Measurements from ENCODE around the gene NPW. TPM values are rescaled to one million over a fixed set of nuclear protein-coding genes. Genes with fewer than 3 reads are reported as not detected.

NPW gene
- total RNA-seq, 4 donors from 2014 or later, result 2.8 to 9.1 TPM; not detected in 2

DNA sequence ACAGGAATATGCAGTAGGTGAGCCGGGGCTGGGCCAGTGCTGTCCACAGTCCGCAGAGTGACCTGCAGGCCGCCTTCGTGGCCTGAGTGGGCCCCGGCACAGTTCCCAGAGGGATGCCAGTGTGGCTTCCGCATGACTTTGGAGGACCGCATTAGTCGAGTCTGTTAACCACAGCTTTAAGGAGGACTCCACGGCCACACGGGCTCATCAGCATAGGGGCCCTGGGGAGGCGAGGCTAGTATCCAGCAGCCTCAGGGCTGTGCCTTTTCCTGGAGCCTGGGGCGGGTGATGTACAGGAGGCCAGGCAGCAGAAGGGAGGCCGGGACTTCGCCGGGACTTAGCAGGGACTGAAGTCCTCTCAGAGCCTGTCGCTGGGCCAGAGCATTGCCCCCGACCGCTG lies 41.4 kb downstream of the NPW start:
- no peaks in the 10 kb centered on the region for H3K9me3 ChIP-seq
- H3K27ac ChIP-seq, result no peak overlapping the region
- no peaks in the 10 kb centered on the region for H3K4me1 ChIP-seq
- no peak for DNase-seq
- TF ChIP-seq, protein P1, sequence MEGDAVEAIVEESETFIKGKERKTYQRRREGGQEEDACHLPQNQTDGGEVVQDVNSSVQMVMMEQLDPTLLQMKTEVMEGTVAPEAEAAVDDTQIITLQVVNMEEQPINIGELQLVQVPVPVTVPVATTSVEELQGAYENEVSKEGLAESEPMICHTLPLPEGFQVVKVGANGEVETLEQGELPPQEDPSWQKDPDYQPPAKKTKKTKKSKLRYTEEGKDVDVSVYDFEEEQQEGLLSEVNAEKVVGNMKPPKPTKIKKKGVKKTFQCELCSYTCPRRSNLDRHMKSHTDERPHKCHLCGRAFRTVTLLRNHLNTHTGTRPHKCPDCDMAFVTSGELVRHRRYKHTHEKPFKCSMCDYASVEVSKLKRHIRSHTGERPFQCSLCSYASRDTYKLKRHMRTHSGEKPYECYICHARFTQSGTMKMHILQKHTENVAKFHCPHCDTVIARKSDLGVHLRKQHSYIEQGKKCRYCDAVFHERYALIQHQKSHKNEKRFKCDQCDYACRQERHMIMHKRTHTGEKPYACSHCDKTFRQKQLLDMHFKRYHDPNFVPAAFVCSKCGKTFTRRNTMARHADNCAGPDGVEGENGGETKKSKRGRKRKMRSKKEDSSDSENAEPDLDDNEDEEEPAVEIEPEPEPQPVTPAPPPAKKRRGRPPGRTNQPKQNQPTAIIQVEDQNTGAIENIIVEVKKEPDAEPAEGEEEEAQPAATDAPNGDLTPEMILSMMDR (IDR thresholded peaks at IDR 0.05), result no peak
- TF ChIP-seq POLR2A (IDR thresholded peaks at IDR 0.05), result no peak
- H3K27me3 ChIP-seq, result no peaks in the 10 kb centered on the region
- peaks cover 0 to 89% (median 0%) of the 10 kb centered on the region in 3 donors for H3K36me3 ChIP-seq
- H3K4me3 ChIP-seq, result no peak overlapping the region

DNA sequence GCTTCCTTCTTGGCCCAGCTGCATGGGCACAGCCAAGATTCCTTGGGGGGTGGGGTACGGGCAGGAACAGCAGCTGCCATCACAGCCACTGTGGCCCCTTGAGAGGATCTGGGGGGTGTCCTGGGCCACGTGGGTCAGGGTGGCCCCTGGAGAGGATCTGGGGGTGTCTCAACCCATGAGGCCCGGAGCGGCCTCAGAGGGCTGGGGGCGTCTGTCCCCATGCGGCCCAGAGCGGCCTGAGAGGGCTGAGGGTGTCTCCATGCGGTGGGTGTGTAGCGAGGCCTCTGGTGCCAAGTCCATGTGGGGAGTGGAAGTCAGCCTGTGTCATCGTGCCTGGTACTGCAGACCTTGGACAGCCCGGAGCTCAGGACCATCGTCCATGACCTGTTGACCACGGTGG lies 41.9 kb downstream of the NPW start:
- Histone ChIP-seq H3K4me3 (no peak overlapping the region), H3K27me3 (no peaks in the 10 kb centered on the region), H3K27ac (no peak overlapping the region), H3K9me3 (no peaks in the 10 kb centered on the region), H3K4me1 (no peaks in the 10 kb centered on the region), H3K36me3 (peaks cover 0 to 89% (median 0%) of the 10 kb centered on the region in 3 donors)
- TF ChIP-seq POLR2A (IDR thresholded peaks at IDR 0.05), result no peak
- TF ChIP-seq, protein P1 (IDR thresholded peaks at IDR 0.05), result no peak
- no peak for DNase-seq

DNA sequence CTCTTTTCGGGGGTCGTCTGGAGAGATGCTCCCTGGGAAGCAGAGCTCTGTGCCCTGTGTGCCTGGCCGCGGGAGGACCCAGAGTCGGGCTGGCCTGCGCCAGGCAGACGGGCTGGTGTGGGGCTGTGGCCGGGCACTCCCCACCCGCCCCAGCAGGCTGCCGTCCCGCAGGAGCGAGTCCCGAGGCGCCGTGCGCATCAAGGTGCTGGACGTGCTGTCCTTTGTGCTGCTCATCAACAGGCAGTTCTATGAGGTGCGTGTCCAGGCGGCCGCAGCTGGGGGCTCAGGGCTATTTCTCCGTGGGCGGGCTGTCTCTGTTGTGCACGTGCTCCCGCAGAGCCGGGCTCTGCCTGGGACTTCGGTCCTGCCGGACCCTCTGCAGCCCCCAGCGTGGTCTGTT lies 43.2 kb downstream of the NPW start:
- H3K27ac ChIP-seq, result no peak overlapping the region
- H3K9me3 ChIP-seq, result no peaks in the 10 kb centered on the region
- H3K4me3 ChIP-seq, result no peak overlapping the region
- H3K27me3 ChIP-seq, result no peaks in the 10 kb centered on the region
- no peaks in the 10 kb centered on the region for H3K4me1 ChIP-seq
- TF ChIP-seq POLR2A (IDR thresholded peaks at IDR 0.05), result no peak
- peaks cover 0 to 90% (median 0%) of the 10 kb centered on the region in 3 donors for H3K36me3 ChIP-seq
- DNase-seq, result no peak

DNA sequence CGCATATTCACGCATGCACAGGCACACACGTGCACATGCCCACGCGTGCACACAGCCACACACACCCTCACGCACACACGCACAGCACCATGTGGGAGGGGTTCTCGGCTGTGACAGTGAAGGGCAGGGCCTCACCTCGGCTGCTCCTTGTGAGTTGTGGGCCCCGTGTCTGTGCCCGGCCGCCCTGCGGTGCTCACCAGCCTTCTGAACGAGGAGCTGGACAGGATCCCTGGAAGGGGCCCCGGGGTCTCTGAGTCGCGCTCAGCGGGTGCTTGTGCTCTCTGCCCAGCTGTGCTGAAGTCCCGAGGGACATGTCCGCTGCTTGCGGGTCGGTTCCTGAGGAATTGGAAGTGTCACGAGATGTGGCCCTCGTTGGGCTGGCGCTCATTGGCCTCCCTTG lies 44.3 kb downstream of the NPW start:
- DNase-seq, result no peak
- no peak overlapping the region for H3K27ac ChIP-seq
- H3K9me3 ChIP-seq, result no peaks in the 10 kb centered on the region
- no peaks in the 10 kb centered on the region for H3K27me3 ChIP-seq
- TF ChIP-seq, protein P1 (IDR thresholded peaks at IDR 0.05), result no peak
- no peak for TF ChIP-seq POLR2A (IDR thresholded peaks at IDR 0.05)
- H3K4me1 ChIP-seq, result no peaks in the 10 kb centered on the region
- no peak overlapping the region for H3K4me3 ChIP-seq
- H3K36me3 ChIP-seq, result peaks cover 0 to 90% (median 0%) of the 10 kb centered on the region in 3 donors

DNA sequence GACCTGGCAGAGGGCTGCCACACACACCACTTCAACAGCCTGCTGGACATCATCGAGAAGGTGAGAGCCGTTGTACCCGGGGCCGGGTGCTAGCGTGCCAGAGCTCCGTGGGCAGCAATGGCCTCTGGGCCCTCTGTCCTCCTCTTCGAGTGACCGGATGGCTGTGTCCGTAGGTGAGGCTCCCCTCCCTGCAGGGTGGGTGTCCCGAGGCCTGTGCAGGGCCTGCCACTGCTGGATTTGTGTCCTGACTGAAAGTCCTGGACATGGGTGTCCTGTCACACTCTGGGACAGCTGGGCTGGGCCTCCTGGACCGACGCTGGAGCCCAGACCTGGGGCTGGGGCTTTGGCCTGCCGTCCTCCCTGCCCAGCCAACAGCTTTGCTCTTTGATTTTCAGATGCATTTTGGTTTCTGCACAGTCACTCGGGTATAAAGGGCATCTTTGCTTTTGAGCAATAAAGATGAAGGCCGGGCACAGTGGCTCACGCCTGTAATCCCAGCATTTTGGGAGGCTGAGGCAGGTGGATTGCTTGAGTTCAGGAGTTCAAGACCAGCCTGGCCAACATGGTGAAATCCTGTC lies 44.9 kb downstream of the NPW start:
- Histone ChIP-seq H3K27ac (no peak overlapping the region), H3K4me3 (no peak overlapping the region), H3K4me1 (no peaks in the 10 kb centered on the region), H3K9me3 (no peaks in the 10 kb centered on the region), H3K36me3 (peaks cover 0 to 93% (median 0%) of the 10 kb centered on the region in 3 donors), H3K27me3 (no peaks in the 10 kb centered on the region)
- TF ChIP-seq, protein P1 (IDR thresholded peaks at IDR 0.05), result no peak
- no peak for TF ChIP-seq POLR2A (IDR thresholded peaks at IDR 0.05)
- no peak for DNase-seq

DNA sequence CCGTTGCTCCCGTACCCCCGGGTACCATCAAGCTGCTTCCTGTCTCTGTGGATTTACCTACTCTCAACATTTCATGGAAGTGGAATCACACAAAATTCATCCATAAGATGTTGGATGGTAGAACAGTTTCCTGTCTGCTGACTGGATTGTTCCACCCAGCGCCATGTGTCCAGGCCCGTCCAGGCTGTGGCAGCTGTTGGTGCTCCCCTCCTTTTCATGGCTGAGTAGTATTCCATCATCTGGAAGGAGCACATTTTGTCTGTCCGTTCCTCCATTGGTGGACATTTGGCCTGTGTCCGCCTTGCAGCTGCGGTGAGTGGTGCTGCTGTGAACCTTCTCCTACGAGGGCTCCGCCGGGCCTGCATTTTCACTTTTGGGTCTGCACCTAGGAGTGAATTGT lies 46.6 kb downstream of the NPW start:
- Histone ChIP-seq H3K9me3 (no peaks in the 10 kb centered on the region), H3K4me1 (no peaks in the 10 kb centered on the region), H3K27ac (no peak overlapping the region), H3K36me3 (peaks cover 0 to 93% (median 0%) of the 10 kb centered on the region in 3 donors), H3K27me3 (no peaks in the 10 kb centered on the region), H3K4me3 (no peak overlapping the region)
- TF ChIP-seq POLR2A (IDR thresholded peaks at IDR 0.05), result no peak
- TF ChIP-seq, protein P1 (IDR thresholded peaks at IDR 0.05), result no peak
- DNase-seq, result no peak

Small RNA genes within 50 kb of the gene (small RNA-seq; reads per million reads assigned to genes)
- gene AC005363.2 (0 reads per million in 2 donors), gene RN7SL219P (0 reads per million in 2 donors)

Other genes starting within 250 kb of the NPW start
- 100 to 1,000 TPM in 3 of 4 donors, 10 to 100 TPM in 1; 69.3 to 150 (median 126) TPM for gene NME3, start 248.2 kb upstream of the NPW start, total RNA-seq
- 10 to 100 TPM; 54.6 to 99.9 (median 67.0) TPM for gene EME2, start 247.0 kb upstream of the NPW start, total RNA-seq
- 100 to 1,000 TPM in 1 of 4 donors, 10 to 100 TPM in 3; 67.6 to 114 (median 82.3) TPM for gene MRPS34, start 246.7 kb upstream of the NPW start, total RNA-seq
- gene SPSB3, start 237.2 kb upstream of the NPW start, total RNA-seq, result 100 to 1,000 TPM in 2 of 4 donors, 10 to 100 TPM in 2; 76.4 to 148 (median 102) TPM
- gene NUBP2, start 236.8 kb upstream of the NPW start, total RNA-seq, result 10 to 100 TPM; 47.1 to 99.9 (median 59.3) TPM
- gene IGFALS, start 226.1 kb upstream of the NPW start, total RNA-seq, result under 1 TPM in 1 of 4 donors, not detected in 3; 0.35 TPM
- 100 to 1,000 TPM; 105 to 187 (median 155) TPM for gene HAGH, start 193.0 kb upstream of the NPW start, total RNA-seq
- 100 to 1,000 TPM; 107 to 188 (median 152) TPM for gene FAHD1, start 192.6 kb upstream of the NPW start, total RNA-seq
- gene MEIOB, start 147.6 kb upstream of the NPW start, total RNA-seq, result not detected
- not detected for gene HS3ST6, start 101.4 kb upstream of the NPW start, total RNA-seq
- 10 to 100 TPM; 17.3 to 46.6 (median 38.3) TPM for gene MSRB1, start 76.6 kb upstream of the NPW start, total RNA-seq
- not detected for gene RPL3L, start 65.1 kb upstream of the NPW start, total RNA-seq
- gene NDUFB10, start 60.2 kb upstream of the NPW start, total RNA-seq, result 100 to 1,000 TPM in 3 of 4 donors, 10 to 100 TPM in 1; 55.3 to 373 (median 236) TPM
- 1,000 to 10,000 TPM in 3 of 4 donors, 100 to 1,000 TPM in 1; 736 to 1,881 (median 1,543) TPM for gene RPS2, start 55.0 kb upstream of the NPW start, total RNA-seq
- gene RNF151, start 52.9 kb upstream of the NPW start, total RNA-seq, result not detected
- gene TBL3, start 47.7 kb upstream of the NPW start, total RNA-seq, result 10 to 100 TPM; 19.8 to 50.8 (median 39.1) TPM
- gene NOXO1, start 38.3 kb upstream of the NPW start, total RNA-seq, result 10 to 100 TPM in 3 of 4 donors, 1 to 10 TPM in 1; 8.6 to 23.1 (median 11.3) TPM
- 100 to 1,000 TPM in 1 of 4 donors, 10 to 100 TPM in 3; 31.4 to 102 (median 83.1) TPM for gene GFER, start 35.6 kb upstream of the NPW start, total RNA-seq
- gene SYNGR3, start 29.8 kb upstream of the NPW start, total RNA-seq, result 1 to 10 TPM in 3 of 4 donors, not detected in 1; 1.3 to 3.9 (median 3.3) TPM
- gene ZNF598, start 10.0 kb upstream of the NPW start, total RNA-seq, result 10 to 100 TPM; 48.5 to 84.0 (median 51.4) TPM
- gene NHERF2, start 7.1 kb downstream of the NPW start, total RNA-seq, result 100 to 1,000 TPM in 1 of 4 donors, 10 to 100 TPM in 3; 21.5 to 104 (median 30.2) TPM
- gene NTHL1, start 28.0 kb downstream of the NPW start, total RNA-seq, result 10 to 100 TPM; 14.9 to 28.8 (median 19.9) TPM
- 100 to 1,000 TPM in 3 of 4 donors, 10 to 100 TPM in 1; 98.4 to 220 (median 141) TPM for gene TSC2, start 28.2 kb downstream of the NPW start, total RNA-seq
- gene PKD1, start 116.1 kb downstream of the NPW start, total RNA-seq, result 100 to 1,000 TPM in 3 of 4 donors, 10 to 100 TPM in 1; 64.6 to 305 (median 188) TPM
- gene RAB26, start 128.8 kb downstream of the NPW start, total RNA-seq, result 10 to 100 TPM; 17.9 to 33.8 (median 24.3) TPM
- 100 to 1,000 TPM in 1 of 4 donors, 10 to 100 TPM in 3; 51.2 to 120 (median 79.3) TPM for gene TRAF7, start 136.0 kb downstream of the NPW start, total RNA-seq
- gene CASKIN1, start 176.8 kb downstream of the NPW start, total RNA-seq, result not detected
- gene MLST8, start 185.7 kb downstream of the NPW start, total RNA-seq, result 10 to 100 TPM; 45.7 to 95.7 (median 69.4) TPM
- gene BRICD5, start 191.1 kb downstream of the NPW start, total RNA-seq, result 10 to 100 TPM; 13.3 to 44.6 (median 19.8) TPM
- 10 to 100 TPM; 21.7 to 25.6 (median 23.1) TPM for gene PGP, start 195.1 kb downstream of the NPW start, total RNA-seq
- gene E4F1, start 203.8 kb downstream of the NPW start, total RNA-seq, result 100 to 1,000 TPM in 1 of 4 donors, 10 to 100 TPM in 3; 35.6 to 124 (median 76.2) TPM
- gene DNASE1L2, start 216.7 kb downstream of the NPW start, total RNA-seq, result 1 to 10 TPM in 3 of 4 donors, not detected in 1; 2.0 to 2.8 (median 2.5) TPM
- 100 to 1,000 TPM in 2 of 4 donors, 10 to 100 TPM in 2; 60.2 to 114 (median 95.6) TPM for gene ECI1, start 231.8 kb downstream of the NPW start, total RNA-seq
- gene RNPS1, start 248.3 kb downstream of the NPW start, total RNA-seq, result 100 to 1,000 TPM in 3 of 4 donors, 10 to 100 TPM in 1; 71.5 to 155 (median 122) TPM

All from Peyer's patch (tissue), 4 donors.